NB4 (cell line): ENCODE results near the gene TRIM67.
A peak's percentile ranks its signal among the peaks of the same experiment; 100 is the strongest.

Source experiments
- DNase-seq: peaks from one replicate; pipeline ENCODE4 v3.0.0; 2010; ENCODE audit warnings: low read depth
- H3K4me3 ChIP-seq: one replicate; pipeline ENCODE4 v1.5.1; 2011; ENCODE audit warnings: mild to moderate bottlenecking, low read depth, low read length, moderate library complexity
- CTCF ChIP-seq: IDR thresholded peaks from one replicate; pipeline ENCODE4 v1.5.1; 2012; ENCODE audit warnings: low read depth, low read length
- MAX ChIP-seq: IDR thresholded peaks from 2 replicates; pipeline ENCODE4 v1.6.1; 2011; ENCODE audit warnings: low read depth, low read length
- MYC ChIP-seq: IDR thresholded peaks from 2 replicates; pipeline ENCODE4 v1.6.1; 2011; ENCODE audit warnings: low read depth, low read length
- POLR2A ChIP-seq: IDR thresholded peaks from 2 replicates; pipeline ENCODE4 v1.6.1; 2011; ENCODE audit warnings: mild to moderate bottlenecking; ENCODE audit not compliant: insufficient read length; ENCODE audit errors: extremely low read depth

The TRIM67 gene

GRCh38 chr1:231214918-231215680 is 53.2 kb downstream of the TRIM67 start:
- H3K4me3 ChIP-seq = no peak overlapping the region
- peak; percentile 32 for DNase-seq
- TF ChIP-seq MAX (no peak), POLR2A (no peak), MYC (no peak), CTCF (no peak)

GRCh38 chr1:231215681-231216385 is 54.0 kb downstream of the TRIM67 start:
- TF ChIP-seq MYC (no peak), POLR2A (no peak), CTCF (no peak)
- H3K4me3 ChIP-seq = no peak overlapping the region
- DNase-seq = no peak

GRCh38 chr1:231216498-231216897 is 54.6 kb downstream of the TRIM67 start:
- TF ChIP-seq CTCF (no peak), MAX (no peak), POLR2A (no peak), MYC (no peak)
- no peak for DNase-seq
- H3K4me3 ChIP-seq = no peak overlapping the region

- DNase-seq = no peak
- H3K4me3 ChIP-seq = no peak overlapping the region
- TF ChIP-seq POLR2A (no peak), MYC (no peak), MAX (no peak), CTCF (no peak)
Observed at GRCh38 chr1:231217056-231217455, 55.2 kb downstream of the TRIM67 start.

- DNase-seq = no peak
- no peak overlapping the region for H3K4me3 ChIP-seq
- TF ChIP-seq POLR2A (no peak), MYC (no peak), CTCF (no peak), MAX (no peak)
Observed at GRCh38 chr1:231218078-231218477, 56.2 kb downstream of the TRIM67 start.
